Fibroblast of peridontal ligament (primary cell): ENCODE data around the gene CD274.
"Not testable (repeated sequence)": the region's sequence is repeated elsewhere in the genome, so short reads cannot be mapped to it uniquely, and the experiment has no call there.

Source experiments
- DNase-seq: peaks from one replicate; pipeline ENCODE4 v3.0.0-alpha.2; 2010; ENCODE audit errors: extremely low read depth

The CD274 gene

GRCh38 chr9:5466766-5467165 is 16.4 kb downstream of the CD274 start:
- DNase-seq, result no peak

GRCh38 chr9:5468850-5469249 is 18.5 kb downstream of the CD274 start:
- DNase-seq, result peak; percentile 9

- no peak for DNase-seq
These were observed 19.8 kb downstream of the CD274 start for GRCh38 chr9:5470122-5470521.

- no peak for DNase-seq
These were observed 20.5 kb downstream of the CD274 start for GRCh38 chr9:5470816-5471215.

GRCh38 chr9:5475611-5476010 is 25.3 kb downstream of the CD274 start:
- not testable (repeated sequence) for DNase-seq

- DNase-seq, result no peak
These were observed 27.9 kb downstream of the CD274 start for GRCh38 chr9:5478206-5478605.

- no peak for DNase-seq
These were observed 29.8 kb downstream of the CD274 start for GRCh38 chr9:5479994-5480694.

GRCh38 chr9:5480919-5481318 is 30.6 kb downstream of the CD274 start:
- no peak for DNase-seq

- no peak for DNase-seq
These were observed 31.1 kb downstream of the CD274 start for GRCh38 chr9:5481322-5482040.

GRCh38 chr9:5482194-5482593 is 31.9 kb downstream of the CD274 start:
- DNase-seq, result no peak

GRCh38 chr9:5483306-5483705 is 33.0 kb downstream of the CD274 start:
- DNase-seq, result no peak

GRCh38 chr9:5485378-5486085 is 35.2 kb downstream of the CD274 start:
- no peak for DNase-seq

GRCh38 chr9:5486988-5487387 is 36.6 kb downstream of the CD274 start:
- DNase-seq, result no peak

- no peak for DNase-seq
These were observed 38.1 kb downstream of the CD274 start for GRCh38 chr9:5488221-5489008.

GRCh38 chr9:5489630-5490490 is 39.5 kb downstream of the CD274 start:
- no peak for DNase-seq

- no peak for DNase-seq
These were observed 42.8 kb downstream of the CD274 start for GRCh38 chr9:5492965-5493678.

GRCh38 chr9:5493679-5494511 is 43.6 kb downstream of the CD274 start:
- DNase-seq, result peak; percentile 79

- DNase-seq, result not testable (repeated sequence)
These were observed 44.4 kb downstream of the CD274 start for GRCh38 chr9:5494765-5495164.

GRCh38 chr9:5499157-5499556 is 48.8 kb downstream of the CD274 start:
- DNase-seq, result no peak
